HepG2 (cell line): Measurements from ENCODE around the gene NPTXR. TPM values are rescaled to one million over a fixed set of nuclear protein-coding genes. Genes with fewer than 3 reads are reported as not detected.

Experiments
- BRD4 ChIP-seq: sonication (generic); formaldehyde crosslinking; IDR thresholded peaks from 2 replicates; pipeline ENCODE4 v1.4.0; 2020; ENCODE audit warnings: missing genetic modification reagents
- ELF3 ChIP-seq: IDR thresholded peaks from 2 replicates; pipeline ENCODE4 v1.6.1; 2016; ENCODE audit warnings: missing genetic modification reagents, missing compliant biosample characterization
- ESRRA ChIP-seq: sonication (generic); formaldehyde crosslinking; IDR thresholded peaks from 2 replicates; pipeline ENCODE4 v1.5.1; 2020; ENCODE audit warnings: mild to moderate bottlenecking, low read depth, missing genetic modification reagents
- FOXA3 ChIP-seq: IDR thresholded peaks from 2 replicates; pipeline ENCODE4 v1.6.1; 2016; ENCODE audit warnings: missing genetic modification reagents, missing compliant biosample characterization
- GATAD1 ChIP-seq: IDR thresholded peaks from 2 replicates; pipeline ENCODE4 v1.6.1; 2016; ENCODE audit warnings: missing genetic modification reagents, missing compliant biosample characterization
- HIVEP1 ChIP-seq: sonication (generic); formaldehyde crosslinking; IDR thresholded peaks from 2 replicates; pipeline ENCODE4 v1.4.0; 2020; ENCODE audit warnings: mild to moderate bottlenecking, missing genetic modification reagents
- MED1 ChIP-seq: sonication (generic); formaldehyde crosslinking; IDR thresholded peaks from 2 replicates; pipeline ENCODE4 v1.4.0; 2020; ENCODE audit warnings: missing genetic modification reagents
- MTA1 ChIP-seq: sonication (generic); formaldehyde crosslinking; IDR thresholded peaks from 2 replicates; pipeline ENCODE4 v1.4.0; 2020; ENCODE audit warnings: missing genetic modification reagents, mild to moderate bottlenecking, borderline replicate concordance
- PLRG1 ChIP-seq: fragments of 450-650 bp; conservative IDR thresholded peaks from 2 replicates; pipeline ENCODE4 v1.6.1; 2016
- POGZ ChIP-seq: sonication (generic); formaldehyde crosslinking; IDR thresholded peaks from 2 replicates; pipeline ENCODE4 v1.4.0; 2020; ENCODE audit warnings: mild to moderate bottlenecking, missing genetic modification reagents
- RARA ChIP-seq: IDR thresholded peaks from 2 replicates; pipeline ENCODE4 v1.6.1; 2016; ENCODE audit warnings: missing genetic modification reagents, missing compliant biosample characterization
- SOX5 ChIP-seq: IDR thresholded peaks from 2 replicates; pipeline ENCODE4 v1.6.1; 2016; ENCODE audit warnings: borderline replicate concordance
- SRF ChIP-seq: IDR thresholded peaks from 2 replicates; pipeline ENCODE4 v1.6.1; 2011; ENCODE audit warnings: mild to moderate bottlenecking, low read depth, low read length, moderate library complexity
- ZBTB7A ChIP-seq: sonication (generic); formaldehyde crosslinking; IDR thresholded peaks from 2 replicates; pipeline ENCODE4 v1.8.0; 2022; ENCODE audit warnings: mild to moderate bottlenecking, missing genetic modification reagents
- ZEB1 ChIP-seq: IDR thresholded peaks from 2 replicates; pipeline ENCODE4 v1.6.1; 2012; ENCODE audit warnings: mild to moderate bottlenecking, low read depth, inconsistent platforms; ENCODE audit not compliant: insufficient replicate concordance
- ZFX ChIP-seq: sonication (generic); formaldehyde crosslinking; IDR thresholded peaks from 2 replicates; pipeline ENCODE4 v1.4.0; 2020; ENCODE audit warnings: mild to moderate bottlenecking, low read depth, missing genetic modification reagents, moderate library complexity
- ZNF263 ChIP-seq: sonication (generic); formaldehyde crosslinking; IDR thresholded peaks from 2 replicates; pipeline ENCODE4 v1.4.0; 2020; ENCODE audit warnings: missing genetic modification reagents
- ZNF367 ChIP-seq: sonication (generic); formaldehyde crosslinking; IDR thresholded peaks from 2 replicates; pipeline ENCODE4 v1.4.0; 2020; ENCODE audit warnings: missing genetic modification reagents, borderline replicate concordance
- ZNF644 ChIP-seq: IDR thresholded peaks from 2 replicates; pipeline ENCODE4 v1.6.1; 2016; ENCODE audit warnings: low read depth
- polyA plus RNA-seq, 8 experiments: library from polyadenylated mRNA; depleted of rRNA in 3 of 8; stranded (reverse) in 7 of 8; unstranded in 1 of 8; fragments of >200 nt; fragmentation: Illumina TruSeq in 4 of 8; extraction: Trizol in 4 of 8; gene quantifications; 2 replicates each; pipeline versions ENCODE4 v1.2.1 to v1.2.3, GENCODE V29; 2011 to 2016; ENCODE audit warnings: low read depth in 4 of 8, missing spikeins in 1 of 8, mixed read lengths in 1 of 8; ENCODE audit not compliant: insufficient read depth in 1 of 8
- total RNA-seq, 5 experiments: library from RNA; depleted of rRNA; stranded (reverse); fragments of >200 nt; fragmentation: Illumina TruSeq; extraction: Trizol; gene quantifications; 2 replicates each; pipeline ENCODE4 v1.2.3, GENCODE V29; 2016; ENCODE audit warnings: low read depth in 1 of 5
- TF ChIP-seq, protein P1 (sequence below): IDR thresholded peaks from 2 replicates; pipeline ENCODE4 v1.6.1; 2012; ENCODE audit warnings: inconsistent platforms
- TF ChIP-seq, protein P2 (sequence below): sonication (generic); formaldehyde crosslinking; IDR thresholded peaks from 2 replicates; pipeline ENCODE4 v1.5.1; 2020; ENCODE audit warnings: missing genetic modification reagents, mild to moderate bottlenecking, borderline replicate concordance
- TF ChIP-seq, protein P3 (sequence below): sonication (generic); formaldehyde crosslinking; IDR thresholded peaks from 2 replicates; pipeline ENCODE4 v1.5.1; 2020; ENCODE audit warnings: mild to moderate bottlenecking, missing genetic modification reagents, moderate library complexity

The NPTXR gene
- total and polyA plus RNA-seq, 2 of the 13 experiments (the other 11 are each of a cell fraction or from before 2014, with no cell fraction given): 2.6 to 4.8 TPM

DNA sequence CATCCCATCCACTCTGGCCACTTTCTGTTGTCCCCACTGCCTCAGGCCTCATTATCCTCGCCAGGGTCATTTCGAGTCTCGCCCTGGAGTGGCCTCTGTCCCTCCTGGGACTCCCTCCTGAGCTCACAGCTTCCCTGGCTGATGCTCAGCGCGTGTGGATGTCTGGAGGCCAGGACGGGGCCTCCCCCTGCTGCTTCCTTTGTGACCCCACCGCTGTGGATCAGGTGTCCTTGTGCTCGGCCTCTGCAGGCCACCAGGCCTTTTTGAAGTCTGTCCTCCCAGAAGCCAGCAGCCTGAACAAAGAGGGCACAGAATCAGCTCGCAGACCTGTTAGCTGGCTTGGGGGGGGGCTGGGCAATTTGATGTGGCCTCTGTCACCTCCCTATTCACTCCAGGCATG, 14.7 kb upstream of the NPTXR start (continued):
- TF ChIP-seq SRF: no peak
- TF ChIP-seq ZEB1: no peak
- TF ChIP-seq FOXA3 (CRISPR knock-in tag): 0 out of 2 replicates have a peak, but pooled peaks have one; percentile 6
- TF ChIP-seq RARA: peak; percentile 25; the same call in 1 of the 2 replicates
- no peak for TF ChIP-seq MED1
- 0 out of 2 replicates have a peak, but pooled peaks have one; percentile 26 for TF ChIP-seq MTA1 (CRISPR knock-in tag)
- TF ChIP-seq, protein P1, sequence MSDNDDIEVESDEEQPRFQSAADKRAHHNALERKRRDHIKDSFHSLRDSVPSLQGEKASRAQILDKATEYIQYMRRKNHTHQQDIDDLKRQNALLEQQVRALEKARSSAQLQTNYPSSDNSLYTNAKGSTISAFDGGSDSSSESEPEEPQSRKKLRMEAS: peak; percentile 40; the same call in 1 of the 2 replicates
- TF ChIP-seq ZFX (CRISPR knock-in tag): peak; percentile 72
- TF ChIP-seq ZNF367 (CRISPR knock-in tag): no peak
- TF ChIP-seq, protein P2, sequence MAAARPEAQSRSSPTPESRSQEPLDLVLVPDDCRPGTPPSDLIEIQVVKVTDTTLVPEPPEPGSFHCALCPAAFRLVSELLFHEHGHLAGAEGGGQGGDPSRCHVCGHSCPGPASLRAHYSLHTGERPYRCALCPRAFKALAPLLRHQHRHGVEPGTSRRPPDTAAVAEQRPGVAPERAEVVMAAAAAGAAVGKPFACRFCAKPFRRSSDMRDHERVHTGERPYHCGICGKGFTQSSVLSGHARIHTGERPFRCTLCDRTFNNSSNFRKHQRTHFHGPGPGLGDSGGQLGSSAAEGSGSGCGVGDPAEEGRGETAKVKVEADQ: no peak
- TF ChIP-seq POGZ (CRISPR knock-in tag): no peak
- no peak for TF ChIP-seq ELF3 (CRISPR knock-in tag)
- no peak for TF ChIP-seq HIVEP1 (CRISPR knock-in tag)
- 0 out of 2 replicates have a peak, but pooled peaks have one; percentile 30 for TF ChIP-seq ESRRA (CRISPR knock-in tag)
- TF ChIP-seq GATAD1: no peak
- no peak for TF ChIP-seq BRD4 (CRISPR knock-in tag)
- no peak for TF ChIP-seq ZNF644 (CRISPR knock-in tag)
- TF ChIP-seq SOX5 (CRISPR knock-in tag): peak; percentile 17; the same call in 1 of the 2 replicates
- TF ChIP-seq, protein P3, sequence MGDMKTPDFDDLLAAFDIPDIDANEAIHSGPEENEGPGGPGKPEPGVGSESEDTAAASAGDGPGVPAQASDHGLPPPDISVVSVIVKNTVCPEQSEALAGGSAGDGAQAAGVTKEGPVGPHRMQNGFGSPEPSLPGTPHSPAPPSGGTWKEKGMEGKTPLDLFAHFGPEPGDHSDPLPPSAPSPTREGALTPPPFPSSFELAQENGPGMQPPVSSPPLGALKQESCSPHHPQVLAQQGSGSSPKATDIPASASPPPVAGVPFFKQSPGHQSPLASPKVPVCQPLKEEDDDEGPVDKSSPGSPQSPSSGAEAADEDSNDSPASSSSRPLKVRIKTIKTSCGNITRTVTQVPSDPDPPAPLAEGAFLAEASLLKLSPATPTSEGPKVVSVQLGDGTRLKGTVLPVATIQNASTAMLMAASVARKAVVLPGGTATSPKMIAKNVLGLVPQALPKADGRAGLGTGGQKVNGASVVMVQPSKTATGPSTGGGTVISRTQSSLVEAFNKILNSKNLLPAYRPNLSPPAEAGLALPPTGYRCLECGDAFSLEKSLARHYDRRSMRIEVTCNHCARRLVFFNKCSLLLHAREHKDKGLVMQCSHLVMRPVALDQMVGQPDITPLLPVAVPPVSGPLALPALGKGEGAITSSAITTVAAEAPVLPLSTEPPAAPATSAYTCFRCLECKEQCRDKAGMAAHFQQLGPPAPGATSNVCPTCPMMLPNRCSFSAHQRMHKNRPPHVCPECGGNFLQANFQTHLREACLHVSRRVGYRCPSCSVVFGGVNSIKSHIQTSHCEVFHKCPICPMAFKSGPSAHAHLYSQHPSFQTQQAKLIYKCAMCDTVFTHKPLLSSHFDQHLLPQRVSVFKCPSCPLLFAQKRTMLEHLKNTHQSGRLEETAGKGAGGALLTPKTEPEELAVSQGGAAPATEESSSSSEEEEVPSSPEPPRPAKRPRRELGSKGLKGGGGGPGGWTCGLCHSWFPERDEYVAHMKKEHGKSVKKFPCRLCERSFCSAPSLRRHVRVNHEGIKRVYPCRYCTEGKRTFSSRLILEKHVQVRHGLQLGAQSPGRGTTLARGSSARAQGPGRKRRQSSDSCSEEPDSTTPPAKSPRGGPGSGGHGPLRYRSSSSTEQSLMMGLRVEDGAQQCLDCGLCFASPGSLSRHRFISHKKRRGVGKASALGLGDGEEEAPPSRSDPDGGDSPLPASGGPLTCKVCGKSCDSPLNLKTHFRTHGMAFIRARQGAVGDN (CRISPR knock-in tag): peak; percentile 69
- TF ChIP-seq PLRG1: no peak
- 0 out of 2 replicates have a peak, but pooled peaks have one; percentile 11 for TF ChIP-seq ZBTB7A (CRISPR knock-in tag)
- TF ChIP-seq ZNF263 (CRISPR knock-in tag): peak; percentile 45; the same call in 1 of the 2 replicates
